ENCODE data around the gene PEX11A.

PEX11A gene

DNA sequence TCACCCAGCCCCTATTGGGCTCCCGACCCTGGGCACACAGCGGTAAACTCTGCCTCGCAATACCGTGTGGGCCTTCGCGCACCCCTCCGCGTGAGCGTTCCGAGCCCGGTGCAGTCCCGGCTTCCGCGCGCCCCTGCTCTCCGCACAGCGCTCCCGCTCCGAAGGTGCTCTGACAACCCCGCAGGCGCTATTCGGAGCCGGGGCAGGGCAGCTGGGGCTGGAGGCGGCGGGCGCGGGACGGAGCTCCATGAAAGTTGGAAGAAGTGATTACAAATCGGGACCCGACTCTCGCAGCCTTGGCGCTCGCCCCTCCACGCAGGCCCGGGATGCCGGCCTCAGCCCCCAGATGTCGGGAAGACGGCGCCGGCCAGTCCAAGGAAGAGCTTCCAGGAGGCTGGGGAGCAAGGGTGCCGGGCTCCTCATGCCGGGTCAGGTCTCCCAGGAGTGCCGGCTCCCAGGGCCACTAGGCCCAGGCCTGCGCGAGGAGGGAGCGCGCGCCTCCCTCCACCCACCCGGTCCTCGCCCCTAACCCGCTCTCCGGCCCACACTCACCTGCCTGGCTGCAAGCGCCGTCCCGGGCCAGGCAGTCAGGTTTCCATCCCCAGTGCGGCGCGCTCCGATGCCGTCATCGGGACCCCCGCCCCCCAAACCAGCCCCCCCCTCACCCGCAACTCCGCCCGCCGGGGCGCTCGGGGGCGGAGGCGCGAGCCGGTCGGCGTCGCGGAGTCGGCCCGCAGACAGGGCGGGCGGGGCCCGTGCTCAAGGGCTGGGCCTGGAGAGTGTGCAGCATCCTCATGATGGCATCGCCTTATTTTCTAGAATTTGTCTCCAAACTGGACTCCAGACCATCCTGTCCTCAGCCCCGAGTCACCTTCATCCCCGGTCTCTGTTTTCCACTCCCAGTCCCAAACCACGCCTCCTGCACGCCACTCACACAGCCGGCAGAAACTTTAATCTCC is 35.4 kb downstream of the PEX11A start, which contains the start of gene KIF7:
TSS of gene KIF7 (minus strand) at position 621 of the 959 bp plus-strand sequence. CDS start 2,537 bp downstream, outside the sequence.
- no peak for DNase-seq

DNA sequence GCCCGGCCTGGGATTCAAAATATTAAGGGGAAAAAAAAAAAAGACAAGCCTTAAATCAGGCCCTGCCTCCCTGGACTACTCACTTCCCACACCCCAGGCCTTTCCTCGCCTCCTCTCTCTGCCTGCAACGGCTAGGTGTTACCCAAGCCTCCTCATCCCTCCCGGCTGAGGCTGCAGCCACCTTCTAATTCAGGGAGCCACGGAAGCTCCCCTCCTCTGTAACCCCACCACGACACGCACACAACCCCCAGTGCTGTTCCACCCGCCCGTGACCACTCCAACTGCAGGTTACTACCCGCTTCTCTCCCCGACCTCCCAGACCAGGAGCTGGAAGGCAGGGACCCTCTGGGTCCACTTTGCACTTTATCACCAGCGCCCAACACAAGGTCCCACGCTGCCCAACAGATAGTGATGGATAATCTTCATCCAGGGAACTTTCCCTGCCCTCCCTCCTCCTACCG is 36.2 kb downstream of the PEX11A start:
- DNase-seq: no peak

DNA sequence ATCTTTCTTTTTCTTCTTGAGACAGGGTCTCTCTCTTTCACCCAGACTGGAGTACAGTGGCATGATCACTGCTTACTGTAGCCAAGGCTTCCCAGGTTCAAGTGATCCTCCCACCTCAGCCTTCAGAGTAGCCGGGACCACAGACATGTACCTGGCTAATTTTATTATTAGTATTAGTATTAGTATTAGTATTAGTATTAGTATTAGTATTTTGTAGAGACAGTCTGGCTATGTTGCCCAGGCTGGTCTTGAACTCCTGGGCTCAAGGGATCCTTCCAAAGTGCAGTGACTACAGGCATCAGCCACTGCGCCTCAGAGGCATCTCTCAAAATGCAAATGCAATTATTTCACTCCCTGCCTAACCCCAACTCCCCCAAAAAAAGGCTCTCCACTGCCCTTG is 37.0 kb downstream of the PEX11A start:
- DNase-seq: no peak

DNA sequence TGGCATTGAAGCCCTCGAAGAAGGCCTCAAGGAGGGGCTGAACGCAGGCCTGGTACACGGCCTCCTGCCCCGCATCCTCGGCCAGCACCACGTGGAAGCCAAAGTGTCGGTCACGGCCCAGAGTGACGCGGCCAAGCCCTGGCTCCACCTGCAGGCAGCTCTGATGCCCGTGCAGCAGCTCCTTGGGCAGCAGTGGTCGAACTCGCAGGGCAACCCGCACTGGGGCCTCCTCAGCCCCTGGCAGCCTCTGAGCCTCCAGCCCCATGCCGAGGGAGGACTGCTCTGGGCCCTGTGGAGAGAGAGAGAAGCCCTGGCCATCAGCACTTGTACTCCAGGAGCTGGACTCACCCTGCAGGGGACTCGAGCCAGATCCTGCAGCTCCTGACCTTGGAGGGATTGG is 37.9 kb downstream of the PEX11A start:
- no peak for DNase-seq

DNA sequence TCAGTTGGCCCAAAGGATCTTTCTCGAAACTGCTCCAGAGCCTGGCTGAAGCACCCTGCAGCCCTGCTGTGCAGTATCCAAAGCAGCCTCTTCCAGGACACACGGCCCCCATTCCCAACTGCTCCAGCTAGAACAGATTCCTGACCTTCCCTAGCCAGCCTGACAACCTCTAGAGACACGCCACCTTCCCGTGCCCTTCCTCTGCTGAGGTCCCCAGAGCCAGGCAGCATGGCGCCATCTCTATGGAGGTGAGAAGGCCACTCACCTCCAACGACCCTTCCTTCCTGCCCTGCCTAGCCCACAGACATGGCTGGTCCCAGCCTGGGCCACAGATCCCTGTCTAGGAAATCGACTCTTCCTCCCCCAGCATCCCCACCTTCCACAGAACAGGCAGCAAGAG is 38.4 kb downstream of the PEX11A start:
- DNase-seq: no peak

DNA sequence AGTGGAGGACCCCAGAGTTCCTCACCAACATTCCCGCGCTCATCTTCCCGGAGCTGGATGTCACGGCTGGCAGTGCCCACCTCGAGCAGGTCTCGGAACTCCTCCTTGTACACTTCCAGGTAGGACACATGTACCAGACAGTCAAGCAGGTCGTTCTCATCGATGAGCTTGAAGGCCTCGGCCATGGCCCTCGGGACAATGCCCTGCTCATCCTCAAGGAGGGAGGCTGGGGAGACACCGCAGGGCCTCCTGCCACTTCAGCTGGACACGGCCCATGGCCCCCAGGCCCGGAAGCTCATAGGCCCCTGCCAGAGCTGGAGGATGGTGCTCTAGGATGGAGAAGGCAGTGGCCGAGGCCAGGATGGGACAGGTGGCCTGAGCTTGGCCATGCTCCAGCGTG is 40.8 kb downstream of the PEX11A start:
- no peak for DNase-seq

DNA sequence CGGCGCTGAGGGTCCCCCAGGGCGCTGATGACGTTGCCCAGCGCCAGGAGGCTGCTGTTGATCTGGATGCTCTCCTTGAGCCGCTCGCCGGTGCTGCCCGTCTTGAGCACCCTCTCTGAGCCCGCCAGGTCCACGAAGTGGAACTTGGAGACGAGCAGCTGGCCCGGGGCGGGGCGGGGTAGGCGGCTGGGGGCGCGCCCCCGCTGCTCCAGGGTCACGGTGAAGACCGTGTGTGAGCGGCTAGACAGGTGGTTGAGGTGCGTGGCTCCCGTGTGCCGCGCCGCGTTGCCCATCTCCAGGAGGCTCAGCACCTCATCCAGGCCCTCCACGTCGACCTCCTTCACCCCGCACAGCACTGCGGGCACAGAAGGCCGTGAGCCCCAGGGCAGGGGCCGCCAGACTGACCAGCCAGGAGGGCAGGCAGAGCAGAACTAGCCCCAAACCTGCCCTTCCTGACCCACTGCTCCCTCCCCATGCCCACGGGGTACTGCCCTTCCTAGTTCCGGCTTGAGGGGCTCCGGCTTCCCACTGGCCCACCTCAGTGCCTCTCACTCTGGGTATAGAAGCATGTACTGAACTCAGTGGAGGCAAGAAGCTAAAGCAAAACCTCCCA is 41.4 kb downstream of the PEX11A start:
- no peak for DNase-seq

DNA sequence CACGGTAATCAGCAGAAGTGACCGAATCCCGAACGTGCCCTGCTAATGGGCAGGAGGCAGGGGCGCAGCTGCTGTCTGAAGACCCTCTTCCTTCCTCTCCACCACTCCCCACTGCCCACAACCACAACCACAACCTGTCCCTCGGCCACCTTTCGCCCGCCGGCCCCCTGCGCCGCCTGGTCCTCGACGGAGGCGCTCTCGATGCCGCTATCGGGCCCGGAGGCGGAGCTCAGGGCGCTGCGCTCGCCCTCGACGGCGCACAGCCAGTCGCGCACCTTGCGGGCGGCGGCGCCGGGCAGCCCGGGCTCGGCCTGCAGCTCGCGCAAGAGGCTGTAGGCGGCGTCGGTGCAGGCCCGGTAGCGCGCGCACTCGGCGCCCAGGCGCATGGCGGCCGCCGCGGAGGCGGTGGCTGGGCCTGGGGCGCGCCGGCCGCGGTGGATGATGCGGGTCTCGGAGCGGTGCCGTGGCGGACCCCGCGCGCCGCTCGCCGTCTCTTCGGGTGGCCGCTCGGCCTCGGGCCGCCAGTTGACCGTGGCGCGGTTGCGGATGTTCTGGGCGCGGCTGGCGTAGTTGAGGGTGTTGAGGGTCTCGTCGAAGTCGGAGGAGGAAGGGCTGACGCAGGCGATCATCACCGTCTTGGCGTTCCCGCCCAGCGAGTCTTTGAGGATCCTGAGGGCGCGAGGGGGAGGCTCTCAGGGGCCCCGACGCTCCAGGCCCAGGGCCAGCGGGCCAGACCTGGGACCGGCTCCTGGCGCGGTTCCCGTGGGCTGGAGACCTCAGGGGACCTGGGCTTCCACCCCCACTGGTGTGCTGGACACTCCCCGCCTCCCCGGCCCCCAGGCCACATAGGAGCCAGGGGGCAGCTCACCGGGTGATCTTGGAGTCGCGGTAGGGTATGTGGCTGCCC is 42.2 kb downstream of the PEX11A start:
- no peak for DNase-seq

DNA sequence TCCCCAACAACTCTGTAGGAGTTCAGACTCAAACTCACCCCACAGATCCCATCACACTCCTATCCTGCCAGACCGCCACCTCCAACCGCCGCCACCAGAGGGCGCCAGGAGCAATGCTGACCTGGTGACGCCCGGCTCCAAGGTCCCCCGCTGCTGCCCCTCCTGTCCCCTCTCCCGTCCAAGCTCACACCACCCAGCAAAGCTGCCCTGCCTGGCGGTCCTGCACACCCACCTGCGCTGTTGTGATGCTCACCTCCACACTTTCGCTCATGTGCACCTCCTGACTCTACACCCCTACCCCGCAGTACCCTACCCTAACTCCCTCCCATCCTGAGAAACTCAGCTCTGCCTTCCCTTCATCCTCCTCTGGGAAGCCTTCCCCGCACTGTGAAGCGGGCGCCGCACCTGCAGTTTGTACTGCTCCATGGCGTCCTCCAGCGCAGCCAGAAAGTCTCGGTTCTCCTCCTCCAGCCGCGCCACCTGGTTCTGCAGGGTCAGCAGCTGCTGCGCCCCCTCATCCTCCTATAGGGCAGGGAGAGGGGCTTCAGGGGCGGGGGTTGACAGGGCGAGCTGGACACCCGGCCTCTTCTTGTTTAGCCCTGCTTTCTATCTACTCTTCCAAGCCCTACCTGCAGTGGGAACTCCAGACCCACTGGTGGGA is 43.2 kb downstream of the PEX11A start:
- no peak for DNase-seq

DNA sequence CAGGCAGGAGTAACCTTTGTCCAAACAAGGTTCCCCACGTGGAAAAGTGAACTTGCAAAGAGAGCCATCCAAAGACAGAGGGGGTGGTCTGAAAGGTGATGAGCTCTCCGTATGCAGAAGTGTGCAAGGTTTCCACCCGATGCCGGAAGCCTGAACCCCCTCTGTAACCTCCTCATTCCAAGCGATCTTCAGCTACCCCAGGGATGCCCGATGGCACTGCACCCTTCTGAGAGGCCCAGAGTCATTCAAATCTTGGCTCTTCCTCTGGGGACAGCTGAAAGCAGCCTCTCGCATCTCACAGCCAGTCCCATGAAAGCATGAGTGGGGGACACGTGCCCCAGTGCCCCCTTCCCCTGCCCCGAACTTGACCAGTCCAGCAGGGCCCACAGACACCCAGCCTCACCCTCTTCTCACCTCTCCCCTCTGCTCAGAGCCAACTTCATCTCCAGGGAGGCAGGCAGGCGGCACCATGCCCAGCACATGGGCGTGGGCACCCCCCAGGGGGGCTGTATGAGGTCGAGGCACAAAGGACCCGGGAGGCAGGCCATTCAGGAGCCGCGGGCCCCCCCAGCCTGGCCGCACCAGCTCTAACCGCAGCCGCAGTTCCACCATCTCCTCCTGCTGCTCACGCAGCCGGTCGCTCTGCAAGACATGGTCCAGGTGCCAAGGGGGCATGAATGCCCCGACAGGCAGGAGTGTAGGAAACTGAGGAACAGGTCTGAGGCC is 44.0 kb downstream of the PEX11A start:
- no peak for DNase-seq

DNA sequence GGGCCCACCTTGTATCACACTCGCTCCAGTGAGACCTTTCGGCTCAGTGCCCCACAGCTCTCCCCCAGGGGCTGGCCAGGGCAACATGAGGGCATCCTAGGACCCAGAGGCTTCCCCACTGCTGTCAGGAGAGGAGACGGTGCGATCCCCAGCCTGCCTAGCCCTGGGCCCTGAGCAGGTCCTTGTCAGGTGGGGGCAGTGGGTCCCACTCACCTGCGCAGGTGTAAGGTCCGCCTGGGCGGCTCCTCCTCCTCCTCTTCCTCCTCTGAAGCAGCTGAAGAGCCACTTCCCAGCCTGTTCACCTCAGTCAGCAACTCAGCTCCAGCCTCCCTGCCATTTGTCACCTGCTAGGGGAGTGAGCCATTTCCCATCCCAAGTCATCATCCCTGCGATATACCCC is 44.9 kb downstream of the PEX11A start:
- DNase-seq: no peak

DNA sequence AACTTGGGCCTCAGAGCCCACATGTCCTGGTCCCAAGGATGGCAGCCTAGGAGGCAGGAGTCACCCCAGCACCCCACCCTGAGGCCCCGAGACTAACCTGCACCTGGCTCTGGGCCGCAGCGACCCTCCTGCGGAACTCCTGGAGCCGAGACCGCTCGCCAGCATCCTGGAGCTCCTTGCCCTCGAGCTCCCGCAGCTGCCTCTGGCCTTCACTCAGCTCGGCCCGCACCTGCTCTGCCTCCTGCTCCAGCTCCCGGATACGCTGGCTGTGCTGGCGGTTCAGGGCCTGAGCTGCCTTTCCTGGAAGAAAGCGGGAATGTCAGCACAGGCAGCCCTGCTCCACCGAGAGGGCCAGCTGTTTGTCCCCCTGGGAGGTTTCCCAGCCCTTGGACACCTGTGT is 48.4 kb downstream of the PEX11A start:
- no peak for DNase-seq

DNA sequence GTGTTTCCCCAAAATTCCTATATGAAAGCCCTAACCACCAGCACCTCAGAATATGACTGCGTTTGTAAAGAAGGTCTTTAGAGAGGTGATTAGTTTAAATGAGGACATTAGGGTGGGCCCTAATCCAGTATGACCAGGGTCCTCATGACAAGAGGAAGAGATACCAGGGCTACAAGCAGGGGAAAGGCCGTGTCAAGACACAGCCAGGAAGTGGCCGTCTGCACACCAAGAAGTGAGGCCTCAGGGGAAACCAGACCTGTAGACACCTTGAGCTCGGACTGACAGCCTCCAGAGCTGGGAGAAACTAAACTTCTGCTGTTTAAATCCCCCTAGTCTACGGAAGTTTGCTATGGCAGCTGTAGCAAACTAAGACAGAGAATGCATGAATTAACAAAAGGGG is 49.5 kb downstream of the PEX11A start:
- no peak for DNase-seq

DNA sequence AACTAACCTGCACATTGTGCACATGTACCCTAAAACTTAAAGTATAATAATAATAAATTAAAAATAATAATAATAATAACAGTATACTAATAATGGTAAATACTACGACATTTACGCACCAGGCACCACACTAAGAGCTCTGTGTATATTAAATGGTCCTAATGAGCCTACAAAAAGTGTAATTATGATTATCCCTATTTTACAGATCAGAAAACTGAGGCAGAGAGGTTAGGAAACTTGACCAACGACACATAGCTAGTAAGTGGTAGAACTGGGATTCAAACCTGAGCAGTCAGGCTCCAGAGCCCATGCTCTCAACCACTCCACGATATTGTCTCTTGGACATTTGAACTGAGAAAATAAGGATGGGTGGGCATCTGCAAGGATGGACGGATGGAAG is 50.3 kb downstream of the PEX11A start:
- no peak for DNase-seq

DNA sequence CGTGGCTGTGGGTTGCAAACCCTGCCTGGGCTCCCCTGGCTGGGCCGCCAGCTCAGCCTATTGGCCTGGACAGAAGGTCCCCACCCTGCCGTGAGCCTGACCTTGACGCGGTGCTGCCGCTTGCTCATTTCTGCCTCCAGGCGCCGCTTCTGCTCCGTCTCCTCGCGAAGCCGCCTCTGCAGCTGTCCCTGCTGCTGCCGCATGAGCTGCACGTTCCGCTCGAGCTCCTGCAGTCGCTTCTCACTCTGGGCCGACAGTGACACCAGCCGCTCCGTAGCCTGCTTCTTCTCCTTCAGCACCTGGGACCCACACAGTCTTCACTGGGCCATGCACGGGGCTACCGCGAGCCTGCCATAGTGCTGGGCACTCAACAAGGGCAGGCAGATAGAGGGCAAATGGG is 57.0 kb downstream of the PEX11A start:
- no peak for DNase-seq

DNA sequence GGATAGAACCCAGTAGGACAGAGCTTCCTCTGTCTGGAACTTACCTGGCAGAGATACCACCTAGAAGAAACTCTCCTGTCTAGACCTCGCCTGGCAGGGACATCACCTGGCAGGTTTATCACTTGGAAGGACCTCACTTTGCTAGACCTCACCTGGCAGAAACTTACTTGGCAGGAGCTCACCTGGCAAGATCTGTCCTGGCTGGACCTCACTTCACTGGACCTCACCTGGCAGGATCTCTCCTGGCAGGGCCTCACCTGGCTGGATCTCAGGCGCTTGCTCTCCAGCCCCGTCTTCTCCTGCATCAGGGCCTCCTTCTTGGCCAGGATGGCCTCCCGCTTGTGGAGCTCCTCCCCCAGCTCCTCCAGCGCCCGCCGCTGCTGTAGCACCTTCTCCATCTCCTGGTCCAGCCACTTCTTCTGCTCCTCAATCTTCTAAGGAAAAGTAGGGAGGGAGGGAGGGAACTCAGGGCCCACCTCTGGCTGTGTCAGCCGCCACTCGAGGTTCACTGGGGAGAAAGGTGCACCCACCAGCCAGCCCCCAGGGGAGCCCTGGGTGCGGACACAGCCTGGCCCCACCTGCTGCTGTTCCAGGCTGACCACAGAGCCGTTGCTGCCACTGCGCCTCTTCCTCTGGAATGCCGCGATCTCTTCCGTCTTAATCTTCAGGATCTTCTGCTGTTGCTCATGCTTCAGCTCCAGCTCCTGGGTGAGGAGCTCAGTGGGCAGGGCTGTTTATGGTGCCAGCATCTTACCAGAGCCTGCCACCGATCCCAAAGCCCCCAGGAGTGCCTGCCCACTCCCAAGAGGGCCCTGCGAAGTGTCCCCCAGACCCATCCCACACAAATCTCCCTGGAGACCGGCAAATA is 57.8 kb downstream of the PEX11A start:
- no peak for DNase-seq

DNA sequence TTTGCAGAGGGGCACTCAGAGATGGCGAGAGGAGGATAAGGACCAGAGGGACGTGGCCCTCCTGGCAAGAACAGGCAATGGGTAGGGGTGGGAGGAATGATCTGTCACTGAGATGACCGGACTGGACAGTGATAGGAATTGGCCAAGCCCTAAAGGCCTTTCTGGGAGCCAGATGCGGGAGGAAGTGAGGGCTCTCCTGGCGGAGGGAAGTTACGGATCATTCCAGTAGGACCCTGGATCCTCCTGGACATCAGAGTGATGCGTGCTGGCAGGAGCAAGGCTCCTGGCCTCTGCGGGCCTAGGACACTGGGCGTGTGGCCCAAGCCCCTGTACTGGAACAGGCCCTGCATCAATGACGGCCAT is 58.7 kb downstream of the PEX11A start:
- DNase-seq: no peak

Measured in amniotic stem cell (primary cell).